Astrocyte (in vitro differentiated cells and primary cell): Measurements from ENCODE around the gene MOG. TPM values are rescaled to one million over a fixed set of nuclear protein-coding genes. Genes with fewer than 3 reads are reported as not detected.

Source experiments
- DNase-seq: peaks from one replicate; pipeline ENCODE4 v3.0.0-alpha.2; 2010; ENCODE audit warnings: low read depth
- FAIRE-seq: peaks from 2 replicates; lab custom pipeline; 2011; peaks lifted over from hg19 to GRCh38; lab: Jason Lieb, UNC
- H2AFZ ChIP-seq: 2 replicates; pipeline ENCODE4 v1.6.0; 2012; ENCODE audit warnings: low read depth, low read length, inconsistent platforms
- H3K27ac ChIP-seq: 2 replicates; pipeline ENCODE4 v1.5.1; 2011; ENCODE audit warnings: low read depth, low read length, inconsistent platforms
- H3K27me3 ChIP-seq: 2 replicates; pipeline ENCODE4 v1.6.0; 2011; ENCODE audit warnings: low read length, inconsistent platforms; ENCODE audit not compliant: insufficient read depth
- H3K36me3 ChIP-seq: 2 replicates; pipeline ENCODE4 v1.5.1; 2011; ENCODE audit warnings: low read length, inconsistent platforms; ENCODE audit not compliant: insufficient read depth
- H3K4me1 ChIP-seq: 2 replicates; pipeline ENCODE4 v1.5.1; 2011; ENCODE audit warnings: low read length, inconsistent platforms; ENCODE audit not compliant: insufficient read depth
- H3K4me2 ChIP-seq: 2 replicates; pipeline ENCODE4 v1.6.0; 2012; ENCODE audit warnings: low read length, inconsistent platforms
- H3K4me3 ChIP-seq: 2 replicates; pipeline ENCODE4 v1.5.1; 2011; ENCODE audit warnings: low read depth, mild to moderate bottlenecking, low read length, inconsistent platforms; ENCODE audit not compliant: insufficient read depth
- H3K79me2 ChIP-seq: 2 replicates; pipeline ENCODE4 v1.6.0; 2012; ENCODE audit warnings: mild to moderate bottlenecking, low read length, inconsistent platforms; ENCODE audit not compliant: insufficient read depth
- H3K9ac ChIP-seq: 2 replicates; pipeline ENCODE4 v1.6.0; 2012; ENCODE audit warnings: mild to moderate bottlenecking, low read length, inconsistent platforms
- H3K9me3 ChIP-seq: 2 replicates; pipeline ENCODE4 v1.5.1; 2012; ENCODE audit warnings: low read depth, mild to moderate bottlenecking, low read length, inconsistent platforms; ENCODE audit not compliant: insufficient read depth
- H4K20me1 ChIP-seq: 2 replicates; pipeline ENCODE4 v1.6.0; 2012; ENCODE audit warnings: low read length, inconsistent platforms; ENCODE audit not compliant: insufficient read depth
- H3K27ac Mint-ChIP-seq: one replicate; pipeline ENCODE4 v1.8.0; 2021; ENCODE audit warnings: mild to moderate bottlenecking, mixed read lengths; ENCODE audit not compliant: unreplicated experiment
- H3K27me3 Mint-ChIP-seq: one replicate; pipeline ENCODE4 v1.8.0; 2021; ENCODE audit warnings: low read depth, mixed read lengths; ENCODE audit not compliant: unreplicated experiment
- H3K36me3 Mint-ChIP-seq: one replicate; pipeline ENCODE4 v1.8.0; 2021; ENCODE audit warnings: low read depth, mixed read lengths; ENCODE audit not compliant: unreplicated experiment
- H3K4me1 Mint-ChIP-seq: one replicate; pipeline ENCODE4 v1.8.0; 2021; ENCODE audit warnings: low read depth, mixed read lengths; ENCODE audit not compliant: unreplicated experiment
- H3K4me3 Mint-ChIP-seq: one replicate; pipeline ENCODE4 v1.8.0; 2021; ENCODE audit warnings: mild to moderate bottlenecking, moderate library complexity, mixed read lengths; ENCODE audit not compliant: unreplicated experiment
- H3K9me3 Mint-ChIP-seq: one replicate; pipeline ENCODE4 v1.8.0; 2021; ENCODE audit warnings: mild to moderate bottlenecking, mixed read lengths; ENCODE audit not compliant: unreplicated experiment
- CTCF ChIP-seq: IDR thresholded peaks from 2 replicates; pipeline ENCODE4 v1.5.1; 2011; ENCODE audit warnings: low read depth, mild to moderate bottlenecking, inconsistent platforms, low read length, moderate library complexity; ENCODE audit not compliant: insufficient read depth
- EZH2 ChIP-seq: IDR thresholded peaks from 2 replicates; pipeline ENCODE4 v1.6.1; 2012; ENCODE audit warnings: mild to moderate bottlenecking, low read length, inconsistent platforms; ENCODE audit not compliant: insufficient read depth
- total RNA-seq: library from RNA; stranded (reverse); gene quantifications from 2 replicates; pipeline ENCODE4 v1.2.1, GENCODE V29; 2021

MOG gene
- total RNA-seq, 1 donor from 2014 or later: not detected

- Mint-ChIP-seq H3K9me3 (no peaks in the 10 kb centered on the region), H3K4me1 (peaks cover 2% of the 10 kb centered on the region), H3K27ac (no peak overlapping the region), H3K4me3 (peak overlapping the region; percentile 37), H3K27me3 (peaks cover 5% of the 10 kb centered on the region), H3K36me3 (no peaks in the 10 kb centered on the region)
- Histone ChIP-seq H2AFZ (no peak overlapping the region), H3K27ac (no peak overlapping the region), H3K79me2 (no peaks in the 10 kb centered on the region), H3K4me3 (no peak overlapping the region), H3K9me3 (no peaks in the 10 kb centered on the region), H3K4me1 (no peaks in the 10 kb centered on the region), H4K20me1 (no peaks in the 10 kb centered on the region), H3K36me3 (no peaks in the 10 kb centered on the region), H3K4me2 (no peak overlapping the region), H3K27me3 (no peaks in the 10 kb centered on the region), H3K9ac (no peak overlapping the region)
- DNase-seq: no peak
- TF ChIP-seq EZH2 (no peak), CTCF (no peak)
- FAIRE-seq: no peak
These were observed 15.3 kb upstream of the MOG start for GRCh38 chr6:29641430-29642148.

- Mint-ChIP-seq H3K27me3 (peaks cover 2% of the 10 kb centered on the region), H3K4me1 (peaks cover 5% of the 10 kb centered on the region), H3K36me3 (no peaks in the 10 kb centered on the region), H3K27ac (peak overlapping the region; percentile 62), H3K4me3 (no peak overlapping the region), H3K9me3 (no peaks in the 10 kb centered on the region)
- Histone ChIP-seq H3K79me2 (no peaks in the 10 kb centered on the region), H3K9ac (no peak overlapping the region), H3K4me2 (no peak overlapping the region), H3K4me3 (no peak overlapping the region), H3K9me3 (no peaks in the 10 kb centered on the region), H3K27ac (no peak overlapping the region), H3K27me3 (no peaks in the 10 kb centered on the region), H3K4me1 (peaks cover 9% of the 10 kb centered on the region), H2AFZ (no peak overlapping the region), H4K20me1 (no peaks in the 10 kb centered on the region), H3K36me3 (no peaks in the 10 kb centered on the region)
- TF ChIP-seq EZH2 (no peak), CTCF (peak; percentile 70)
- peak; percentile 16 for DNase-seq
- FAIRE-seq: no peak
These were observed 8.8 kb upstream of the MOG start for GRCh38 chr6:29647927-29648642.
